GM23338 (cell line): ENCODE measurements around the gene TMPRSS2. TPM values are rescaled to one million over a fixed set of nuclear protein-coding genes. Genes with fewer than 3 reads are reported as not detected.

Experiments used
- ATAC-seq: fragments of 200-7000 bp; cut with Tn5 transposase; 3 replicates; pipeline ENCODE4 v1.9.1; 2020
- DNase-seq: peaks from one replicate; pipeline ENCODE4 v3.0.0-alpha.2; 2015; ENCODE audit warnings: low spot score
- H2AFZ ChIP-seq: fragments of 200-600 bp; sonication (generic); 2 replicates; pipeline ENCODE4 v1.8.0; 2016; ENCODE audit warnings: antibody characterized with exemption, mild to moderate bottlenecking, moderate library complexity
- H3F3A ChIP-seq: fragments of 200-600 bp; sonication (generic); replicated peaks from 2 replicates; pipeline ENCODE4 v1.8.0; 2017; ENCODE audit warnings: antibody characterized with exemption, mixed run types, low read depth
- H3K27ac ChIP-seq: fragments of 200-600 bp; sonication (generic); 2 replicates; pipeline ENCODE4 v1.6.1; 2016; ENCODE audit warnings: low read depth
- H3K27me3 ChIP-seq: fragments of 200-600 bp; sonication (generic); 2 replicates; pipeline ENCODE4 v1.8.0; 2016; ENCODE audit warnings: mild to moderate bottlenecking, mixed run types, moderate library complexity; ENCODE audit not compliant: insufficient read depth
- H3K36me3 ChIP-seq: fragments of 200-600 bp; sonication (generic); 2 replicates; pipeline ENCODE4 v1.8.0; 2016; ENCODE audit warnings: mild to moderate bottlenecking; ENCODE audit not compliant: insufficient read depth
- H3K4me1 ChIP-seq: fragments of 200-600 bp; sonication (generic); 2 replicates; pipeline ENCODE4 v1.8.0; 2016; ENCODE audit warnings: mild to moderate bottlenecking, moderate library complexity; ENCODE audit not compliant: insufficient read depth
- H3K4me2 ChIP-seq: fragments of 200-600 bp; sonication (generic); 2 replicates; pipeline ENCODE4 v1.7.1; 2017; ENCODE audit warnings: mixed run types
- H3K4me3 ChIP-seq: fragments of 200-600 bp; sonication (generic); 2 replicates; pipeline ENCODE4 v1.6.1; 2016; ENCODE audit warnings: mixed run types
- H3K79me2 ChIP-seq: fragments of 200-600 bp; sonication (generic); replicated peaks from 2 replicates; pipeline ENCODE4 v1.8.0; 2017; ENCODE audit warnings: mild to moderate bottlenecking; ENCODE audit not compliant: insufficient read depth
- H3K9me2 ChIP-seq: fragments of 200-600 bp; sonication (generic); 2 replicates; pipeline ENCODE4 v1.8.0; 2017; ENCODE audit not compliant: insufficient read depth
- H4K20me1 ChIP-seq: fragments of 200-600 bp; sonication (generic); replicated peaks from 2 replicates; pipeline ENCODE4 v1.8.0; 2017; ENCODE audit warnings: mild to moderate bottlenecking; ENCODE audit not compliant: insufficient read depth
- H3K27ac Mint-ChIP-seq: 2 replicates; pipeline ENCODE4 v1.8.0; 2020; ENCODE audit warnings: inconsistent platforms, mild to moderate bottlenecking, moderate library complexity, mixed read lengths
- H3K27me3 Mint-ChIP-seq: 3 replicates; pipeline ENCODE4 v1.8.0; 2022; ENCODE audit warnings: low read depth, mild to moderate bottlenecking, moderate library complexity, mixed read lengths, inconsistent platforms; ENCODE audit not compliant: insufficient read depth, poor library complexity
- H3K36me3 Mint-ChIP-seq: 3 replicates; pipeline ENCODE4 v1.8.0; 2021; ENCODE audit warnings: low read depth, mild to moderate bottlenecking, inconsistent platforms, moderate library complexity, mixed read lengths
- H3K4me1 Mint-ChIP-seq: 3 replicates; pipeline ENCODE4 v1.8.0; 2020; ENCODE audit warnings: mild to moderate bottlenecking, inconsistent platforms, mixed read lengths
- H3K4me3 Mint-ChIP-seq: 3 replicates; pipeline ENCODE4 v1.8.0; 2021; ENCODE audit warnings: moderate library complexity, mild to moderate bottlenecking, inconsistent platforms, mixed read lengths
- H3K9me3 Mint-ChIP-seq: 3 replicates; pipeline ENCODE4 v1.8.0; 2020; ENCODE audit warnings: moderate library complexity, mild to moderate bottlenecking, inconsistent platforms, mixed read lengths
- EZH2 ChIP-seq: fragments of 200-600 bp; sonication (generic); IDR thresholded peaks from one replicate; pipeline ENCODE4 v1.8.0; 2017; ENCODE audit warnings: antibody characterized with exemption, mild to moderate bottlenecking, low read depth; ENCODE audit not compliant: unreplicated experiment
- NANOG ChIP-seq: IDR thresholded peaks from 2 replicates; pipeline ENCODE4 v1.6.1; 2016; ENCODE audit warnings: antibody characterized with exemption, borderline replicate concordance
- REST ChIP-seq: IDR thresholded peaks from one replicate; pipeline ENCODE4 v1.6.1; 2018; ENCODE audit warnings: antibody characterized with exemption; ENCODE audit not compliant: unreplicated experiment
- polyA plus RNA-seq: library from polyadenylated mRNA; unstranded; fragments of >200 nt; fragmentation: Nextera tagmentation; extraction: Ambion mirVana; gene quantifications from 2 replicates; pipeline ENCODE4 v1.2.1, GENCODE V29; 2016
- total RNA-seq: library from RNA; depleted of rRNA; stranded (reverse); fragments of >200 nt; shearing (Covaris generic); gene quantifications from 2 replicates; pipeline ENCODE4 v1.2.3, GENCODE V29; 2014
- TF ChIP-seq, protein P1 (sequence below), 2 experiments: fragments of 200-600 bp in 1 of 2; sonication (generic) in 1 of 2; conservative IDR thresholded peaks; 2 replicates each; pipeline versions ENCODE4 v1.5.1 to v1.6.1; 2016 to 2017; ENCODE audit warnings: antibody characterized with exemption in 2 of 2, low read depth in 2 of 2, mild to moderate bottlenecking in 2 of 2, moderate library complexity in 1 of 2
- TF ChIP-seq, protein P2 (sequence below): fragments of 250-450 bp; sonication (Bioruptor Pico); IDR thresholded peaks from 2 replicates; pipeline ENCODE4 v1.5.0; 2020; ENCODE audit warnings: mild to moderate bottlenecking, moderate library complexity

Gene TMPRSS2
- total and polyA plus RNA-seq, 2 experiments from 2014 or later: 2.3 to 4.9 TPM

- Histone ChIP-seq H3K9me2 (no peaks in the 10 kb centered on the region), H3F3A (no peaks in the 10 kb centered on the region), H3K4me3 (no peak overlapping the region), H4K20me1 (no peaks in the 10 kb centered on the region), H2AFZ (no peak overlapping the region), H3K79me2 (no peaks in the 10 kb centered on the region; the same call in 1 of the 2 replicates), H3K27me3 (no peaks in the 10 kb centered on the region), H3K36me3 (no peaks in the 10 kb centered on the region), H3K4me1 (no peaks in the 10 kb centered on the region), H3K4me2 (no peak overlapping the region), H3K27ac (no peak overlapping the region)
- H3K9me3 Mint-ChIP-seq: no peaks in the 10 kb centered on the region
- H3K4me3 Mint-ChIP-seq: no peak overlapping the region
- H3K27ac Mint-ChIP-seq: no peak overlapping the region
- no peaks in the 10 kb centered on the region; the same call in 2 of the 3 replicates for H3K36me3 Mint-ChIP-seq
- TF ChIP-seq, protein P1, sequence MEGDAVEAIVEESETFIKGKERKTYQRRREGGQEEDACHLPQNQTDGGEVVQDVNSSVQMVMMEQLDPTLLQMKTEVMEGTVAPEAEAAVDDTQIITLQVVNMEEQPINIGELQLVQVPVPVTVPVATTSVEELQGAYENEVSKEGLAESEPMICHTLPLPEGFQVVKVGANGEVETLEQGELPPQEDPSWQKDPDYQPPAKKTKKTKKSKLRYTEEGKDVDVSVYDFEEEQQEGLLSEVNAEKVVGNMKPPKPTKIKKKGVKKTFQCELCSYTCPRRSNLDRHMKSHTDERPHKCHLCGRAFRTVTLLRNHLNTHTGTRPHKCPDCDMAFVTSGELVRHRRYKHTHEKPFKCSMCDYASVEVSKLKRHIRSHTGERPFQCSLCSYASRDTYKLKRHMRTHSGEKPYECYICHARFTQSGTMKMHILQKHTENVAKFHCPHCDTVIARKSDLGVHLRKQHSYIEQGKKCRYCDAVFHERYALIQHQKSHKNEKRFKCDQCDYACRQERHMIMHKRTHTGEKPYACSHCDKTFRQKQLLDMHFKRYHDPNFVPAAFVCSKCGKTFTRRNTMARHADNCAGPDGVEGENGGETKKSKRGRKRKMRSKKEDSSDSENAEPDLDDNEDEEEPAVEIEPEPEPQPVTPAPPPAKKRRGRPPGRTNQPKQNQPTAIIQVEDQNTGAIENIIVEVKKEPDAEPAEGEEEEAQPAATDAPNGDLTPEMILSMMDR (conservative IDR thresholded peaks at IDR 0.05; ENCODE audit: low read depth in 2 of 2): no peak
- no peak for TF ChIP-seq NANOG
- TF ChIP-seq EZH2: no peak
- TF ChIP-seq, protein P2, sequence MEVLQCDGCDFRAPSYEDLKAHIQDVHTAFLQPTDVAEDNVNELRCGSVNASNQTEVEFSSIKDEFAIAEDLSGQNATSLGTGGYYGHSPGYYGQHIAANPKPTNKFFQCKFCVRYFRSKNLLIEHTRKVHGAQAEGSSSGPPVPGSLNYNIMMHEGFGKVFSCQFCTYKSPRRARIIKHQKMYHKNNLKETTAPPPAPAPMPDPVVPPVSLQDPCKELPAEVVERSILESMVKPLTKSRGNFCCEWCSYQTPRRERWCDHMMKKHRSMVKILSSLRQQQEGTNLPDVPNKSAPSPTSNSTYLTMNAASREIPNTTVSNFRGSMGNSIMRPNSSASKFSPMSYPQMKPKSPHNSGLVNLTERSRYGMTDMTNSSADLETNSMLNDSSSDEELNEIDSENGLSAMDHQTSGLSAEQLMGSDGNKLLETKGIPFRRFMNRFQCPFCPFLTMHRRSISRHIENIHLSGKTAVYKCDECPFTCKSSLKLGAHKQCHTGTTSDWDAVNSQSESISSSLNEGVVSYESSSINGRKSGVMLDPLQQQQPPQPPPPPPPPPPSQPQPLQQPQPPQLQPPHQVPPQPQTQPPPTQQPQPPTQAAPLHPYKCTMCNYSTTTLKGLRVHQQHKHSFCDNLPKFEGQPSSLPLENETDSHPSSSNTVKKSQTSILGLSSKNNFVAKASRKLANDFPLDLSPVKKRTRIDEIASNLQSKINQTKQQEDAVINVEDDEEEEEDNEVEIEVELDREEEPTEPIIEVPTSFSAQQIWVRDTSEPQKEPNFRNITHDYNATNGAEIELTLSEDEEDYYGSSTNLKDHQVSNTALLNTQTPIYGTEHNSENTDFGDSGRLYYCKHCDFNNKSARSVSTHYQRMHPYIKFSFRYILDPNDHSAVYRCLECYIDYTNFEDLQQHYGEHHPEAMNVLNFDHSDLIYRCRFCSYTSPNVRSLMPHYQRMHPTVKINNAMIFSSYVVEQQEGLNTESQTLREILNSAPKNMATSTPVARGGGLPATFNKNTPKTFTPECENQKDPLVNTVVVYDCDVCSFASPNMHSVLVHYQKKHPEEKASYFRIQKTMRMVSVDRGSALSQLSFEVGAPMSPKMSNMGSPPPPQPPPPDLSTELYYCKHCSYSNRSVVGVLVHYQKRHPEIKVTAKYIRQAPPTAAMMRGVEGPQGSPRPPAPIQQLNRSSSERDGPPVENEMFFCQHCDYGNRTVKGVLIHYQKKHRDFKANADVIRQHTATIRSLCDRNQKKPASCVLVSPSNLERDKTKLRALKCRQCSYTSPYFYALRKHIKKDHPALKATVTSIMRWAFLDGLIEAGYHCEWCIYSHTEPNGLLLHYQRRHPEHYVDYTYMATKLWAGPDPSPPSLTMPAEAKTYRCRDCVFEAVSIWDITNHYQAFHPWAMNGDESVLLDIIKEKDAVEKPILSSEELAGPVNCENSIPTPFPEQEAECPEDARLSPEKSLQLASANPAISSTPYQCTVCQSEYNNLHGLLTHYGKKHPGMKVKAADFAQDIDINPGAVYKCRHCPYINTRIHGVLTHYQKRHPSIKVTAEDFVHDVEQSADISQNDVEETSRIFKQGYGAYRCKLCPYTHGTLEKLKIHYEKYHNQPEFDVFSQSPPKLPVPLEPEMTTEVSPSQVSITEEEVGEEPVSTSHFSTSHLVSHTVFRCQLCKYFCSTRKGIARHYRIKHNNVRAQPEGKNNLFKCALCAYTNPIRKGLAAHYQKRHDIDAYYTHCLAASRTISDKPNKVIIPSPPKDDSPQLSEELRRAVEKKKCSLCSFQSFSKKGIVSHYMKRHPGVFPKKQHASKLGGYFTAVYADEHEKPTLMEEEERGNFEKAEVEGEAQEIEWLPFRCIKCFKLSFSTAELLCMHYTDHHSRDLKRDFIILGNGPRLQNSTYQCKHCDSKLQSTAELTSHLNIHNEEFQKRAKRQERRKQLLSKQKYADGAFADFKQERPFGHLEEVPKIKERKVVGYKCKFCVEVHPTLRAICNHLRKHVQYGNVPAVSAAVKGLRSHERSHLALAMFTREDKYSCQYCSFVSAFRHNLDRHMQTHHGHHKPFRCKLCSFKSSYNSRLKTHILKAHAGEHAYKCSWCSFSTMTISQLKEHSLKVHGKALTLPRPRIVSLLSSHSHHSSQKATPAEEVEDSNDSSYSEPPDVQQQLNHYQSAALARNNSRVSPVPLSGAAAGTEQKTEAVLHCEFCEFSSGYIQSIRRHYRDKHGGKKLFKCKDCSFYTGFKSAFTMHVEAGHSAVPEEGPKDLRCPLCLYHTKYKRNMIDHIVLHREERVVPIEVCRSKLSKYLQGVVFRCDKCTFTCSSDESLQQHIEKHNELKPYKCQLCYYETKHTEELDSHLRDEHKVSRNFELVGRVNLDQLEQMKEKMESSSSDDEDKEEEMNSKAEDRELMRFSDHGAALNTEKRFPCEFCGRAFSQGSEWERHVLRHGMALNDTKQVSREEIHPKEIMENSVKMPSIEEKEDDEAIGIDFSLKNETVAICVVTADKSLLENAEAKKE: no peak
- no peak for TF ChIP-seq REST
- H3K4me1 Mint-ChIP-seq: peaks cover 13% of the 10 kb centered on the region; the same call in 2 of the 3 replicates
- H3K27me3 Mint-ChIP-seq: peaks cover 3% of the 10 kb centered on the region
- ATAC-seq (no peak), DNase-seq (no peak)
These were observed 10.2 kb downstream of the TMPRSS2 start for GRCh38 chr21:41497788-41498187.
